Heart right ventricle (tissue), 16 donors: ENCODE measurements around the gene CGREF1. TPM values are rescaled to one million over a fixed set of nuclear protein-coding genes. Genes with fewer than 3 reads are reported as not detected.

Source experiments
- ATAC-seq, 8 donors: fragments of 200-7000 bp; cut with Tn5 transposase; one replicate each; pipeline ENCODE4 v1.9.1; 2020; ENCODE audit warnings: mild to moderate bottlenecking in 8 of 8, moderate library complexity in 8 of 8, moderate number of reproducible peaks in 1 of 8
- DNase-seq, 2 donors: peaks; one replicate each; pipeline ENCODE4 v3.0.0-alpha.2; 2020
- H3K27ac ChIP-seq, 10 donors: fragments of 200-600 bp; sonication (generic) in 2 of 10; one replicate each; pipeline versions ENCODE4 v1.5.0 to v1.8.0; 2020 to 2022; ENCODE audit warnings: mild to moderate bottlenecking in 3 of 10
- H3K27me3 ChIP-seq, 7 donors: fragments of 200-600 bp; one replicate each; pipeline ENCODE4 v1.8.0; 2021 to 2022; ENCODE audit warnings: mild to moderate bottlenecking in 2 of 7
- H3K36me3 ChIP-seq, 9 donors: fragments of 200-600 bp; sonication (generic) in 1 of 9; one replicate each; pipeline versions ENCODE4 v1.5.0 to v1.8.0; 2020 to 2022; ENCODE audit warnings: mild to moderate bottlenecking in 2 of 9
- H3K4me1 ChIP-seq, 9 donors: fragments of 200-600 bp; sonication (generic) in 1 of 9; one replicate each; pipeline versions ENCODE4 v1.5.0 to v1.8.0; 2020 to 2022; ENCODE audit warnings: mild to moderate bottlenecking in 4 of 9
- H3K4me3 ChIP-seq, 10 donors: fragments of 200-600 bp; sonication (generic) in 2 of 10; one replicate each; pipeline versions ENCODE4 v1.5.0 to v1.8.0; 2020 to 2022; ENCODE audit warnings: mild to moderate bottlenecking in 7 of 10, moderate library complexity in 2 of 10
- H3K9me3 ChIP-seq, 11 donors: fragments of 200-600 bp in 10 of 11; sonication (generic) in 2 of 11; one replicate each; pipeline versions ENCODE4 v1.5.0 to v1.8.0; 2013 to 2022; ENCODE audit warnings: mild to moderate bottlenecking in 2 of 11, control low read depth in 1 of 11, moderate library complexity in 1 of 11
- WGBS, 2 donors: extraction: QIAGEN DNeasy Blood & Tissue Kit; methylation state at CpG; one replicate each; pipeline ENCODE4 v1.1.7; 2013; ENCODE audit warnings: inconsistent platforms in 1 of 2; 5-methylcytosine and 5-hydroxymethylcytosine counted together
- intact Hi-C, 10 donors: fragments of 100-400 bp; cut with DNase I; formaldehyde crosslinking; loops; one replicate each; pipeline versions ENCODE4 v1.11.1 to v1.14.2; 2022
- polyA plus RNA-seq, 2 donors: library from polyadenylated mRNA; stranded (reverse); fragments of 200-250 nt; gene quantifications; one replicate each; pipeline ENCODE4 v1.2.3, GENCODE V29; 2013
- total RNA-seq, 10 donors: library from RNA; stranded (reverse); fragmentation: NEBNext Ultra II Directional in 3 of 10; extraction: Animal tissue kit (Norgen Biotek cat#: 25700) in 3 of 10; gene quantifications; one replicate each; pipeline versions ENCODE4 v1.2.1 to v1.2.4, GENCODE V29; 2021 to 2023
- TF ChIP-seq, protein P1 (sequence below), 9 donors: fragments of 200-600 bp; sonication (generic) in 2 of 9; IDR thresholded peaks; one replicate each; pipeline versions ENCODE4 v1.5.0 to v1.8.0; 2021 to 2022; ENCODE audit warnings: antibody characterized with exemption in 9 of 9, mild to moderate bottlenecking in 5 of 9, moderate library complexity in 1 of 9
- donor health status: Arrhythmogenic right ventricular cardiomyopathy.
- donor health status: ischemic (EF 13 %, LVEDD 7.1; RV severe dilation, severe dysfunction).
- donor health status: healthy with polysubstance abuse.
- donor health status: DM: no; HTN: yes; CAD: no.
- donor health status: DM: no; HTN: no; CAD: no.
- donor health status: ischemic (EF 25% LVEDD 6.9; RV normal size, moderate dysfunction).
- donor health status: ischemic (EF 25% LVEDD 5.7; RV mildly dilated, moderate dysfunction).
- donor health status: healthy.
- donor health status: DM: yes; HTN: yes; CAD: no.
- donor health status: Ischemic cardiomyopathy.
- donor health status: ischemic (EF 35%, LVEDD 5.7; RV mildly dilated, moderate dysfunction).
- donor health status: nonischemic (EF 11% LVEDD 7.7; RV severe dilation, severe dysfunction).
- donor health status: DM: yes; HTN: yes; CAD: no.
- donor health status: PGD.
- donor health status: ischemic (EF 29% LVEDD 5.4; RV normal size, mild dysfunction).
- donor health status: nonischemic (EF 23%, LVEDD 6.1; RV moderate dilation, normal function).

CGREF1 gene
- total and polyA plus RNA-seq, 12 donors, result 0.21 to 1.2 (median 0.68) TPM

DNA sequence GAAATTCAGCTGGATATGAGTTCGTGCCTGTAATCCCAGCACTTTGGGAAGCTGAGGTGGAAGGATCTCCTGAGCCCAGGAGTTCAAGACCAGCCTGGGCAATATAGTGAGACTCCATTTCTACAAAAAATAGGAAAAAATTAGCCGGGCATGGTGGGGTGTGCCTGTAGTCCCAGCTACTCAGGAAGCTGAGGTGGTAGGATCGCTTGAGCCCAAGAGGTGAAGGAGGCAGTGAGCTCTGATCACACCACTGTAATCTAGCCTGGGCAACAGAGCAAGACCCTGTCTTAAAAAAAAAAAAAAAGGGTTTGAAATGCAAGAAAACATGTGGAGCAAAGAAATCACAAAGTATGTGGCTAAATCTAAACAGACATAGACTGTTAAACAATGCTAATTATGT lies 9.8 kb downstream of the CGREF1 start:
- Histone ChIP-seq H3K27me3 (peaks cover 0 to 21% (median 7%) of the 10 kb centered on the region in 7 donors), H3K4me1 (no peaks in the 10 kb centered on the region), H3K9me3 (no peaks in the 10 kb centered on the region), H3K4me3 (no peak overlapping the region), H3K27ac (no peak overlapping the region), H3K36me3 (no peaks in the 10 kb centered on the region)
- TF ChIP-seq, protein P1, sequence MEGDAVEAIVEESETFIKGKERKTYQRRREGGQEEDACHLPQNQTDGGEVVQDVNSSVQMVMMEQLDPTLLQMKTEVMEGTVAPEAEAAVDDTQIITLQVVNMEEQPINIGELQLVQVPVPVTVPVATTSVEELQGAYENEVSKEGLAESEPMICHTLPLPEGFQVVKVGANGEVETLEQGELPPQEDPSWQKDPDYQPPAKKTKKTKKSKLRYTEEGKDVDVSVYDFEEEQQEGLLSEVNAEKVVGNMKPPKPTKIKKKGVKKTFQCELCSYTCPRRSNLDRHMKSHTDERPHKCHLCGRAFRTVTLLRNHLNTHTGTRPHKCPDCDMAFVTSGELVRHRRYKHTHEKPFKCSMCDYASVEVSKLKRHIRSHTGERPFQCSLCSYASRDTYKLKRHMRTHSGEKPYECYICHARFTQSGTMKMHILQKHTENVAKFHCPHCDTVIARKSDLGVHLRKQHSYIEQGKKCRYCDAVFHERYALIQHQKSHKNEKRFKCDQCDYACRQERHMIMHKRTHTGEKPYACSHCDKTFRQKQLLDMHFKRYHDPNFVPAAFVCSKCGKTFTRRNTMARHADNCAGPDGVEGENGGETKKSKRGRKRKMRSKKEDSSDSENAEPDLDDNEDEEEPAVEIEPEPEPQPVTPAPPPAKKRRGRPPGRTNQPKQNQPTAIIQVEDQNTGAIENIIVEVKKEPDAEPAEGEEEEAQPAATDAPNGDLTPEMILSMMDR (IDR thresholded peaks at IDR 0.05), result no peak
- WGBS, 2 donors, result 89 to 93% methylated on average over 3 of the region's 3 CpGs
- intact Hi-C loops, result loop anchor here in 1 of 10 donors (5.0 to 10.0 kb wide), 2 partner anchors 43 to 186 kb away; no protein-coding TSS in a partner anchor
- ATAC-seq (no peak), DNase-seq (no peak)

DNA sequence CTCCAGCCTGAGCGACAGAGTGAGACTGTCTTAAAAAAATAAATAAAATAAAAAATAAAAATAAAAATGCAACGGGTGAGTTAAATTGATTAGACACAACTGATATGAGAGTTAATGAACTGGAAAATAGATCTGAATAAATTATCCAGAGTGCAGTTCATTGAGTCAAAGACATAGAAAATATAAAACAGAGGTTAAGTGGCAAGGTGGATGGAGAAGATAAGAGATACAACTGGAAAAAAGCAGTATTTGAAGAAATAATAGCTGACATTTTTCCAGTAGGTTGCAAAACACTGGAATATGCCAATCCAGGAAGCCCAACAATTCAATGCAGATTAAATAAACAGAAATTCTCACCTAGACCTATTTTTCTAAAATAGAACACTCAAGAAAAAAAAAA lies 10.7 kb downstream of the CGREF1 start:
- Histone ChIP-seq H3K9me3 (no peaks in the 10 kb centered on the region), H3K4me1 (no peaks in the 10 kb centered on the region), H3K4me3 (no peak overlapping the region), H3K27me3 (peaks cover 0 to 25% (median 7%) of the 10 kb centered on the region in 7 donors), H3K36me3 (no peaks in the 10 kb centered on the region), H3K27ac (no peak overlapping the region)
- intact Hi-C loops, result loop anchor here in 1 of 10 donors (5.0 to 10.0 kb wide), 2 partner anchors 44 to 187 kb away; no protein-coding TSS in a partner anchor
- TF ChIP-seq, protein P1 (IDR thresholded peaks at IDR 0.05), result no peak
- ATAC-seq (no peak), DNase-seq (no peak)
- 79 to 80% methylated on average over 2 of the region's 2 CpGs for WGBS, 2 donors

DNA sequence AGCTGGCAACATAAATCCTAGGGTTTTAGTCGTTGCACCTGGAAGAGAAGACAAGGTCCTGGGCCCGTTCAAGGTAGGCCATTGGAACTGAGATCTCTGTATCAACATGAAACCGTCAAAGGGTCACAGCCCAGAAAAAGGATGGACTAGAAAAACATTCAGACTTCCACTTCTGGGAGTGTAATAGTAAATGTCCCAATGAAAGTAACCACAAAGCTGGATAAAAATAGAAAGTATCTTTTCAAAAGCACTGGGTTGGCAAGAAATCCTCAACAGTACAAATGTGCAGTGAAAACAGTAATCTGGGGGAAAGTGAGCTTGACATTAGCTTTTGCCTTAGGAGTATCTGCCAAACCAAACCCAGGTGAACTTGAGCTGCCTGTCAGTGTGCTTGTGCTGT lies 12.9 kb downstream of the CGREF1 start:
- ATAC-seq, result no peak
- WGBS, 2 donors, result 73 to 76% methylated on average over 3 of the region's 3 CpGs
- no peaks in the 10 kb centered on the region for H3K9me3 ChIP-seq
- H3K4me3 ChIP-seq, result no peak overlapping the region
- no peak for DNase-seq
- intact Hi-C loops, result loop anchor here in 1 of 10 donors (5.0 to 10.0 kb wide), 2 partner anchors 46 to 189 kb away; no protein-coding TSS in a partner anchor
- peaks cover 0 to 25% (median 7%) of the 10 kb centered on the region in 7 donors for H3K27me3 ChIP-seq
- no peaks in the 10 kb centered on the region for H3K4me1 ChIP-seq
- TF ChIP-seq, protein P1 (IDR thresholded peaks at IDR 0.05), result no peak
- no peak overlapping the region for H3K27ac ChIP-seq
- no peaks in the 10 kb centered on the region for H3K36me3 ChIP-seq

DNA sequence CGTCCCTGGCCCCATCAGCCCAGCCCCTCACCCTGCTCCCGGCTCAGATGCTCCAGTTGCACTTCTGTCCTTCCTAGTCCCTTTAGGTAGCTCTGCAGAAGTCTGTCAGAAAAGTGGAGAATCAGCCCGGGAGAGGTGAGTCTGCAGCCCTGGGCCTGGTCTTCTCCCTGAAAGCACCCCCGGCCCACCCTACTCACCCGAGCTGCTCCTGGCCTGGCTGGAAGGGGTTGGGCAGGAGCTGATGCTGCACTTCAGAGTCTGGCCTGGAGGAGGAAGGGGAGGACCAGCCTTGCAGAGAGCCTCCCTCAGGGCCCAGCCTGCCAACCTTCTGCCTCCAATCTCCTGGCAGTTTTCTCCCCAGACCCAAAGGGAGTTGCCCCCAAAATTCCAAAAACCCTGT lies 16.6 kb downstream of the CGREF1 start:
- DNase-seq, result no peak
- no peak overlapping the region for H3K4me3 ChIP-seq
- 71 to 79% methylated on average over 5 of the region's 5 CpGs for WGBS, 2 donors
- H3K9me3 ChIP-seq, result no peaks in the 10 kb centered on the region
- peaks cover 0 to 20% (median 2%) of the 10 kb centered on the region in 7 donors for H3K27me3 ChIP-seq
- H3K27ac ChIP-seq, result no peak overlapping the region
- ATAC-seq, result no peak
- H3K36me3 ChIP-seq, result peaks cover 0 to 5% (median 0%) of the 10 kb centered on the region in 9 donors
- intact Hi-C loops, result loop anchor here in 1 of 10 donors (10.0 kb wide), 1 partner anchor 192 kb away; no protein-coding TSS in a partner anchor
- TF ChIP-seq, protein P1 (IDR thresholded peaks at IDR 0.05), result no peak
- no peaks in the 10 kb centered on the region for H3K4me1 ChIP-seq
